Testis (tissue), 2 donors: Measurements from ENCODE around the gene SYCE1.
"Not testable (repeated sequence)": the region's sequence is repeated elsewhere in the genome, so short reads cannot be mapped to it uniquely, and the experiment has no call there.

ENCODE experiments used
- POLR2A ChIP-seq: fragments of 450-650 bp; IDR thresholded peaks from one replicate; pipeline ENCODE4 v1.6.1; 2017; ENCODE audit warnings: antibody characterized with exemption, mild to moderate bottlenecking, moderate library complexity
- TF ChIP-seq, protein P1 (sequence below), 3 experiments: fragments of 450-650 bp in 2 of 3; fragments of 200-600 bp in 1 of 3; sonication (generic) in 1 of 3; IDR thresholded peaks; one replicate each; pipeline ENCODE4 v1.5.1; 2016 to 2019; ENCODE audit warnings: antibody characterized with exemption in 3 of 3, mild to moderate bottlenecking in 2 of 3, moderate library complexity in 1 of 3

DNA sequence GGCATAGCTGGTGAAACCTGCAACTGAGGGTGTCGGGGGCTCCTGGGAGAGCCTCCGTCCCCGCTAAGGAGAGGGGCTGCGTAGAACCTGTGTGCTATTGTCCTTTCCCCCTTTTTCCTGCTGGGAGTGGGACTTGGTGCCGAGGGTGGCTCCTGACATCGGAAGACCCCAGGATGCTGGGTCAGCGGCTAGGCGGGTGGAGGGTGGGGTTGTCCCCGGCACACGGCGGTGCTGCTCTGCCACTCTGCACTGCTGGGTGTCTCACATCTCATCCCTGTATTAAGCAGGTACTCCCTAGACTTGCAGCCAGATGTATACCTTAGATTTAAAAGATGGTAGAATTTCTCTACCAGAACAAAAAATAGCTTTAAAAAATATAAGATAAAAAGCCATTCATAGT lies 6.7 kb upstream of the SYCE1 start:
- TF ChIP-seq, protein P1, sequence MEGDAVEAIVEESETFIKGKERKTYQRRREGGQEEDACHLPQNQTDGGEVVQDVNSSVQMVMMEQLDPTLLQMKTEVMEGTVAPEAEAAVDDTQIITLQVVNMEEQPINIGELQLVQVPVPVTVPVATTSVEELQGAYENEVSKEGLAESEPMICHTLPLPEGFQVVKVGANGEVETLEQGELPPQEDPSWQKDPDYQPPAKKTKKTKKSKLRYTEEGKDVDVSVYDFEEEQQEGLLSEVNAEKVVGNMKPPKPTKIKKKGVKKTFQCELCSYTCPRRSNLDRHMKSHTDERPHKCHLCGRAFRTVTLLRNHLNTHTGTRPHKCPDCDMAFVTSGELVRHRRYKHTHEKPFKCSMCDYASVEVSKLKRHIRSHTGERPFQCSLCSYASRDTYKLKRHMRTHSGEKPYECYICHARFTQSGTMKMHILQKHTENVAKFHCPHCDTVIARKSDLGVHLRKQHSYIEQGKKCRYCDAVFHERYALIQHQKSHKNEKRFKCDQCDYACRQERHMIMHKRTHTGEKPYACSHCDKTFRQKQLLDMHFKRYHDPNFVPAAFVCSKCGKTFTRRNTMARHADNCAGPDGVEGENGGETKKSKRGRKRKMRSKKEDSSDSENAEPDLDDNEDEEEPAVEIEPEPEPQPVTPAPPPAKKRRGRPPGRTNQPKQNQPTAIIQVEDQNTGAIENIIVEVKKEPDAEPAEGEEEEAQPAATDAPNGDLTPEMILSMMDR (IDR thresholded peaks at IDR 0.05) = not testable (repeated sequence)
- not testable (repeated sequence) for TF ChIP-seq POLR2A
